Stimulated activated CD4-positive, alpha-beta T cell treated with anti-CD3 and anti-CD28 coated beads, Interleukin-2, amount 100 ng/mL, for 48 hours (primary cell): ENCODE measurements around the gene SCN7A.
"Not testable (repeated sequence)": the region's sequence is repeated elsewhere in the genome, so short reads cannot be mapped to it uniquely, and the experiment has no call there.

Source experiments
- DNase-seq, 2 donors: peaks; one replicate each; pipeline ENCODE4 v3.0.0-alpha.2; 2020

The SCN7A gene

DNA sequence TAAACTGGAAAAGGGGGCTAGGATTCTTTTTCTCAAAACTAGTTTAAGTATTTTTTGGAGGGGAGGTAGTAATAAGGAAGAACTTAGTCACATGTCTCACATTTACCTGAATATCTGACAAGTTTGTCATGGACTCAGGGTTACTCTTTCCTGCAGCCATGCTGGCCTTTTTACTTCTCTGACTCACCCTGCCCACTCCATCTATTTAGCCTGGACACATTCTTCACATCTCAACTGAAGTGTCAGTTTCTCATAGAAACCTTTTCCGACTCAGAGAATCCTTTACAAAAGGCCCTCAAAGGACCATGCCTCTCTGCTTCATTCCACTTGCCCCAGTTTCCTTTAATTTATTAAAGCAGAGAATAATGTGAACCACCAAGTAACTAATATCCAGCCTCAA lies 42.6 kb downstream of the SCN7A start:
- no peak for DNase-seq

DNA sequence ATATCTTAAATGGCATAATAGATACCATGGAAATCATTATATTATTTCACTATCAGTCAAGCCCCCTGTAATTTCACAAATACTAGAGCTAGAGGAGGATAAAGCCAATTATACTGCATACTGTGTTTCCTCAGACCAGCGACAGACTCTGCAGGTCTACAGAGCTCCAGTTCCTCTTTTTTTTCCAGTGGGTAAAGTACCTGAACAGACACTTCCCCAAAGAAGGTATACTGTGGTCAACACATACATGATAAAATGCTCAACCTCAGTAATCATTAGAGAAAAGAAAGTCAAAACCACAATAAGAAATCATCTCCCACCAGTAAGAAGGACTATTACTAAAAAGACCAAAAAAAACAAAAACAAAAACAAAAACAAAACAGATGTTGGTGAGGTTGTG lies 44.6 kb downstream of the SCN7A start:
- DNase-seq = no peak

DNA sequence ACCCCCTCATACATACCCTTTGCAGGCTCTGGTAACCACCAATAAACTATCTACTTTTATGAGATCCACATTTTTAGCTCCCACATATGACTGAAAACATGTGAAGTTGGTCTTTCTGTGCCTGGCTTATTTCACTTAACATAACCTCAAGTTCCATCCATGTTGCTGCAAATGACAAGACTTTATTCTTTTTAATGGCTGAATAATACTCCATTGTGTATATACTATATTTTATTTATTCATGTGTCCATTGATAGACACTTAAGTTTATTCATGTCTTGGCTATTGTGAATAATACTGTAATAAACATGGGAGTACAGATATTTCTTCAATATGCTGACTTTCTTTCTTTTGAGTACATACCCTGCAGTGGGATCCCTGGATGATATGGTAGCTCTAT lies 45.9 kb downstream of the SCN7A start:
- DNase-seq = no peak

DNA sequence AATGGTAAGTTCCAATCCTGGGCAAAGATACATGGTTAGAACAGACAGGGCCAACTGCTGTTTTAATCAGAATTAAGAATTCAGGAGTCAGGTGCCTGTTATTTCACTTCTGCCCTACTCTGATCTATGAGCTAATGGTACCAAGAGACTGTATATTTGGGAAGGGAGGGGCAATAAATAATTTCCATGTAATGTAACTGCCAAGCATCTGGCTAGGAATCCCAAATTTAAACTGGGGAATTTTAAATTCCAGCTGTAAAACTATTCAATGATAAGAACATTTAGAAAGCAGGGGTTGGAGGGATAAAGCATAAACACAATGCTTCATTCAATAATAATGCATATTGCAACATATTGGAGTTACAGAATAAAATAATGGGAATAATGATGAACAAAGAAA lies 49.7 kb downstream of the SCN7A start:
- no peak for DNase-seq

DNA sequence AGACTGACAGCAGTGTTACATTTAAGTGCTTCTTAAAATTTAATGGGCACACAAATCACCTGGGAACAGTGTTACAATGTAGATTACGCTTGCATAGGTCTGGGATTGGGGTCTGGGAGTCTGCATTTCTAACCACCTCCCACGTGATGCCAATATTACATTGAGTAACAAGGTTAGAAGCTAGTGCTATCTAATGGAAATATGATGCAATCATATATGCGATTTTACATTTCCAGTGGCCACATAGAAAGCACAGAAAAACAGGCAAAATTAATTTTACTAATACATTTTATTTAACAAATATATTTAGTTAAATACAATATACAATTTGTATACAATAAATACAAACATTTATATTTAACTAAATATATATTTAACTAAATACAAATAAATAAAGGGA lies 53.7 kb downstream of the SCN7A start:
- no peak for DNase-seq

DNA sequence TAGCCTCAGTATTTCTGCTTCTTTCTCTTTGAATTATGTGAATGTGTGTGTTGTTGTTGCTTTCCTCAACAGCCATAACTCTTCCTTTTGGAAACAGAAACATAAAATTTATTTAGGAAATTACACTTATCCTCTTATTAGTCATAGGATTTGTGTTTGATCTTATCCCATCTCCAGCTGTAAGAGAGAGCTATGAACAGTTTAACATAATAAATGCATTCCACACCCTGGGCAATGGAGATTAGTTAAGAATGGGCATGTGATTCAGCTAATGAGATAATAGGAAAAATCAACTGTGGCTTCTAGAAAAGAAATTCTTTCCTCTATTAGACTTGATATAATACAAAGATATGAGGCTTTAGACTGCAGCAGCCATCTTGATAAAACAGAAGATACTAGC lies 55.0 kb downstream of the SCN7A start:
- DNase-seq = no peak

DNA sequence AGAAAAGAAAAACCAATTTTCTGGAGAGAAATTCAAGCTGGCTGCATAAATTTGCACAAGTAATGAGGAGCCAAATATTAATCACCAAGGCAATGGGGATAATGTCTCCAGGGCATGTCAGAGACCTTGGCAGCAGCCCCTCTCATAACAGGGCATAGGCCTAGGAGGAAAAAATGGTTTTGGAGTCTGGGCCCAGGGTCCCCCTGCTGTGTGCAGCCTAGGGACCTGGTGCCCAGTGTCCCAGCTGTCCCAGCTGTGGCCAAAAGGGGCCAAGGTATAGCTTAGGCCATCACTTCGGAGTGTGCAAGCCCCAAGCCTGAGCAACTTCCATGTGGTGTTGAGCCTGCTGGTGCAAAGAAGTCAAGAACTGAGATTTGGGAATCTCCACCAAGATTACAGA lies 57.1 kb downstream of the SCN7A start:
- no peak for DNase-seq

DNA sequence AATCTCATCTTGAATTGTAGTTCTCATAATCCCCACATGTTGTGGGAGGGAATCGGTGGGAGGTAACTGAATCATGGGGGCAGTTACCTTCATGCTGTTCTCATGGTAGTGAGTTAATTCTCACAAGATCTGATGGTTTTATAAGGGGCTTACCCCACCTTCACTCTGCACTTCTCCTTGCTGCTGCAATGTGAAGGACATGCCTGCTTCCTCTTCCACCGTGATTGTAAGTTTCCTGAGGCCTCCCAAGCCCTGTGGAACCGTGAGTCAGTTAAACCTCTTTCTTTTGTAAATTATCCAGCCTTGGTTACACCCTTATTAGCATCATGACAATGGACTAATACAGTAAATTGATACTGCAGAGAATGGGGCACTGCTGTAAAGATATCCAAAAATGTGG lies 57.9 kb downstream of the SCN7A start:
- no peak for DNase-seq

DNA sequence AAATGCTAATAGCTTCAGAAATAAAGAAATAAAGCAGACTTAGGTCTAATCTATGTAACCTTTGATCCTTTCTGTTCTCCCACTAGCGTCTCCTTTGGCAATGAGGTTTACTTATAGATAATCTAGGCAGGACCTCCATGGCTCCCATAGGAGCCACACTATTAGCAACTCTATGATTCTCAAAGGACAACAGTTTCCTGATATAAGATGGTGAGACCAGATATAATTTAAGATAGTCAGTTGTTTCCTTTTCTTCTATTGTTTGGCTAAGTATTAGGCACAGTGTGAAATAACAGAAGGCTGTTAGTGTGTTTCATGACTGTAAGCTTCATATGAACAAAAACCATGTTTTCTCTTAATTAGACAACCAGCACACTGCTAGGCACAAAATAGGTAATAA lies 59.6 kb downstream of the SCN7A start:
- no peak for DNase-seq

DNA sequence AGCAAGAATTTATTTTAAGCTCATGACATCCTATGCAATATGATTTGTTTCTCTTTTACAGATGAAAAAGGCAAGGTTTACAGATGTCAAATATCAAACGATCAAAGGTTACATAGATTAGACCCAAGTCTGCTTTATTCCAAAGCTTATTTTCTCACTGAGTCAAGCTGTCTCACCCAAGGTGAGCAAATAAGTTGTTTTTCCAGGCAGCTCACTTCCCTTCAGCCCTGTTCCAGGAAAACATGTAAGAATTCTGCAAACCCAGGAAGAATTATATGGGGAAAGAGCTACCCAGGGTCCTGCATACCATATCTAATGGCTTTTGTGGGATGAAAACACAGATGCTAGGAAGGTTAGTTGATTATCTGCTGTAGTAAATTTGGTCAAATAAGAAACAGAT lies 60.6 kb downstream of the SCN7A start:
- DNase-seq = no peak

DNA sequence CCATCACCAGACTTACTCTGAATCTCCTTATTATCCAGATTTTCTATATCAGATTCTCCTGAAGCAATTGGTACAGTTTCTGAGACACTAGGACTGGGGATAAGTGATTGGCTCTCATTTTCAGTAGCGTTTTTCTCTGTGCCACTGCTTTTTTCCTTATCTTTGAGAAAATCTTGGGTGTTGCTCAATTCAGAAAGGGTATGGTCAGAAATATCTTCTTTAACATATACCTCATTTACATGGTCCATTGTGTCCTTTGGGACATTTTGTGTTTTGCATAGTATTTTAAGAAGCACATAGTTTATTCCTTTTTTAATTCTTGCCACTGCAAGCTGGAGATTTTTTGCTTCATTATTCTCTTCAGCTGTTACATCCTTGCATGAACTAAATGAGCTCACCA lies 61.7 kb downstream of the SCN7A start:
- DNase-seq = no peak

DNA sequence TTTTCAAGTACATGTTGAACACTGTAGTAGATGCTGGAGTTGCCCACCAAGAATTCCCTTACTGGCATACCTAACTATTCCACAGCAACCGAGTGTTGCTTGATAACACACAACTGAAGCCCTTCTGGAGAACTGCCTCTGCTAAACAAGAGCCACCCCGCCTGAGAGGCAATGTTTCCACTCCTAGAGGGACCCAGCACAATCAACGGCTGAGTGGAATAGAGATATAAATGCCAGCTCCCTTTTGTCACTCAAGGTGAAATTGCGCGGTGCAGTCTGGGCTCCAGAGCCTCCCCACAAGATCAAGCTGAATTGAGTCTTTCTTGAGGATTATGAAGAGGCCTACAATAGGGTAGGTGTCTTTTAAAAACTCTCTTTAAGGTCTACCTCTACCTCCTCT lies 69.2 kb downstream of the SCN7A start:
- DNase-seq = no peak

DNA sequence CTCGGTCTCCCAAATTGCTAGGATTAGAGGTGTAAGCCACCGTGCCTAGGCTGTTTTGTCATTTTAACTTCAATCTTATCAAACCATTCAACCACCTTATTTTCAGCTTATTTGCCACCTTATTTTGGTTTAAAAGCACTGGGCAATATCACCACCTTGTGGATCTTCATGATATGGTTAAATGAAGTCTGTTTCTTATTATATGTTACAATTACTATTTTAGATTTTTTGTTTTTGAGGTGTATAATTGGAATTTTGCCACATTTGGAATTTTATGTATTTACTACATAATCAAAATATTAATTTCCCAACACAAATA lies 74.5 kb downstream of the SCN7A start:
- no peak for DNase-seq

DNA sequence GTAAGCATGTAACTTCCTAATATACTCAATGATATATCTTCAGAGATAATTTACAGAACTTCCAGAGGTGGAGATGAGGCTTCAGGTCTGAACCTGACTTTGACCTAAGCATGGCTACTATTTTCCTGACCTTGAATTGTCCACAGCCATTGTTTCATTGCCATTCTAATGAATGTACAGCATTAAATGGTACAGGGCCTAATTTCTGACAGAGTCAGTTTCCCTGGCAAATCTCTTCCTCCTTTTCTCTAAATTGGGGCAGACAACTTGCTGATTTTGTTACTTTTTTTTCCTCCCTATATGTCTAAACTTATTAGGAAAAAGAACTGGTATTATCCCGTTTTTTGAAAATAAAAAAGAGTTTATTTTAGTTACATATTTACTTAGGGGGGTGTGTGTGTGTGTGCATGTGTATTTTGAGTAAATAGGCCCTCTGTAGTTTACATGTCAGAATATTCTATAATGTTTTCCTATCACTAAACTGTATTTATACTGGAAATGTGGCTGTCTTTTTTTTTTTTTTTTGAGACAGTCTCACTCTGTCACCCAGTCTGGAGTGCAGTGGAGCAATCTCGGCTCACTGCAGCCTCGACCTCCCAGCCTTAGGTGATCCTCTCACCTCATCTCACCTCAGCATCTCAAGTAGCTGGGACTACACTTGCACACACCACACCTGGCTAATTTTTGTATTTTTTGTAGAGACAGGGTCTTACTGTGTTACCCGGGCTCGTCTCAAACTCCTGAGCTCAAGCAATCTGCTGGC lies 75.0 kb downstream of the SCN7A start:
- no peak for DNase-seq

DNA sequence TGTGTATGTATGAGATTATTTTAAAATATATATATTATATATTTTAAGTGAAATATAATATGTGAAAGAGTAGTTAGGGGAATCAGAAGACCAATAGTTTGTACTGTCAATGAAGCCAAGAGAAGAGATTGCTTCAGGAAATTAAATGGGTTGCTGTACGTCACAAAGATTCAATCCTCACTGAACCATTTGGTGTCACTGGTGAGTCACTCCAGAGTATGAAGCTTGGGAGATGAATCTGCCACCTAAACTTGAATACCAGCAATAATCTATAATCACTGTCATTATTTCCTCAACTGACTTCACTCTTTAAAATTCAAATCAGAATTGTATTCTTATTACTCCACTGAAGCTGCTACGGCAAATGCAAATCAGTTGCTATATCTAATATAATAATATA lies 76.4 kb downstream of the SCN7A start:
- DNase-seq = no peak

DNA sequence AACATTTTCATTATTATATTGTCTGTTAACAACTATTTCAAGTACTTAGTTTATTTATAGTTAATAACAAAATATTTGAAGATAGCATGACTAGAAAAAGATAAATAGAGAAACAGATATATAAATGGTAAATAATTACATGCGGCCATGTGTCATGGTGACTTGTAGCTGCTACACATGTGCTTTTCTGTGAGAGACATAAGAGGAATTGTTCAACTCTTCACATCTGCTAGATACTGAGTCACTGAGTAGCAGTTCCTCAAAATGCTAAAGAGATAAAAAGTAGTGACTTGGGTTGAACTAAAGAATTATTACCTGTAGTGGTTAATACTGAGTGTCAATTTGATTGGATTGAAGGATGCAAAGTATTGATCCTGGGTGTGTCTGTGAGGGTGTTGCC lies 80.8 kb downstream of the SCN7A start:
- DNase-seq = no peak

DNA sequence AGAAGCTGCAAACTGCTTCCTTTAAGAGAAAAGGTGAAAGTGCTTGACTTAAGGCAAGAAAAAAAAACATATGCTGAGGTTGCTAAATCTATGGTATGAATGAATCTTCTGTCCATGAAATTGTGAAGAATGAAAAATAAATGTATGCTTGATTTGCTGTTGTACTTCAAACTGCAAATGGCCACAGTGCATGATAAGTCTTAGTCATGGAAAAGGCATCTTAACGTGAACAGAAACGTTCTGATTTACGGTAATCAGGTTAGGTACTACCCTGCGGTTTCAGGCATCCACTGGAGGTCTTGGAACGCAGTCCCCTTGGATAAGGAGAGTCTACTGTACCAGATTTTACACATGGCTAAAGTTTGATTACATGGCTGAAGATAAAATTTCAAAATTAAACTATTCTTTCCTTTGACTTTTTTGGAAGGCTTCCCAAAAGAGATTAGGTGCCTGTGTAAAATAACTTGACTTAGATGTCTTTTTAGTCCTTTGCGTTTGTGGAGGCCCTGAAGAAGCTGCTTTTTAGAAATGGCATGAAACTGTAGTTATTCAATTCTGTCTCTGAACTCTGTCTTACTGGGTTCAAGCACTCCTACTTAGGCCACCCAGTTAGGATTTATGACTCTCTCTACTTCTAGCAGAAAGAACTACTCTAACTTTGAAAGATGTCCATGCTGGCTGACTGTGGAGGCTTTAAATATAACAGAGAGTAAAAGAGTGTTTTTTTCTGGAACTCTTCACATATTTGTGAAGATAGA lies 82.4 kb downstream of the SCN7A start:
- DNase-seq = no peak

DNA sequence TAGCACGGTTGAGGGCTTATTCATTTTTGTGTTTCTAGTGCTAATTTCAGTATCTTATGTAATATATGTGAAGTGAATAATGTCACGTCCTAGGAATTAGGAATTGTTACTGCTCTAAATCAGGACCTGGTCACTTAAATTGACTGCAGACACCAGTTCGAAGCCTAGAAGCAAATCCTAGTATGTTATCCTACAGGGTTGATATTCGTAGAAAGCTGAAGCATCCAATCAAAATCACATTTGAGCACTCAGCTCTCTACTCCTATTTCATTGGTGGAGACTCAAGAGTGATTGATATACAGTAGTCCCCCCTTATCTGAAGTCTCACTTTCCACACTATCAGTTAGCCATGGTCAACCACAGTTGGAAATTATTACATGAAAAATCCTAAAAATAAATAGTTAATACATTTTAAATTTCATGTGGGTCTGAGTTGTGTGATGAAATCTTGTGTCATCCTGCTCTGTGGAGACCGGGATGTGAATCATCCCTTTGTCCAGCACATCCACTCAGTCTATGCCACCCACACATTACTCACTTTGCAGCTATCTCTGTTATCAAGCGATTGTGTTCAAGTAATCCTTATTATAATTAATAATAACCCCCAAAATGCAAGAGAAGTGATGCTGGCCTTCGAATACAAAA lies 83.1 kb downstream of the SCN7A start:
- DNase-seq = no peak

DNA sequence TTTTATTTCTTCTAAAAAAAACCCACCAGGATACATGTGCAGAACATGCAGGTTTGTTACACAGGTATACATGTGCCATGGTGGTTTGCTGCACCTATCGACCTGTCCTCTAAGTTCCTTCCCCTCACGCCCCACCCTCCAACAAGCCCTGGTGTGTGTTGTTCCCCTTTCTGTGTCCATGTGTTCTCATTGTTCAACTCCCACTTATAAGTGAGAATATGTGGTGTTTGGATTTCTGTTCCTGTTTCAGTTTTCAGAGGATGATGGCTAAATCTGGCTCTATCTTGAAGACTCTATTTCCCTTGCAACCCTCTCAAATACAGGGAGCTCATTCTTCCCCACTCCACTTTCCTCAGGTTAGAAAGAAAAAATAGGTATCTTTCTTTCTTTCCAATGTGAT lies 86.3 kb downstream of the SCN7A start:
- DNase-seq = not testable (repeated sequence)

DNA sequence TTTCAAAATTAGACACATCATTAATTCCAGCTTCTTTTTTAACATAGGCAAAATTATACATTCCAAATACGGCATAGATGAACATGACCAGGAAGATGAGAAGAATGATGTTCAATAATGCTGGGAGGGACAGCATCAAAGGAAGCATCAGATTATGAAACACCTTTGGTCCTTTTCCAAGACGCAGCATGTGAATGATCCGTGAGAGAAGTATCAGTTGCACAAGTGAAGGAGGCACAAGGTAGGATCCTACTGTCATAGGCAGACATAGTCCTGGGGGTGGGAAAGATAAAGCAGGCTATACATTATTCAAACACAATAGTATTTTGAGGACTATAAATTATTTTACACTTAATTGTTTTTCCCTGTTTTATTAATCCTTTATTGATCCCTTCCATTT lies 87.7 kb downstream of the SCN7A start:
- no peak for DNase-seq

DNA sequence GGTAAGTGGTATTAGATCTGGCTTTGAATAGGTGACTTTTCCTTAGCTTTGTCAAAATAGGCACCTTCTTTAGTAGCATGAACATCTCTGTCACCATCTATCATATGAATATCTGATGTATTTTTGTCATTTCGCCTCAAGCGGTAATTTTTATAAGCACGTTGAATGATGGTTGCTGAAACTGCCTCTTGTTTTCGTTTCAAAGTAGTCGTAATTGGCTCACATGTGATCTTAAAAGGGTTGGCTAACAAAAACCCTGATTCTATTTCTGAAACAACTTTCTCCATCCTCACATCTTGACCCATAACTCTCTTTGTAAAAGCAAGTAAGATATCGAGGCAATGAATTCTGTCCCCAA lies 88.5 kb downstream of the SCN7A start:
- DNase-seq = no peak

DNA sequence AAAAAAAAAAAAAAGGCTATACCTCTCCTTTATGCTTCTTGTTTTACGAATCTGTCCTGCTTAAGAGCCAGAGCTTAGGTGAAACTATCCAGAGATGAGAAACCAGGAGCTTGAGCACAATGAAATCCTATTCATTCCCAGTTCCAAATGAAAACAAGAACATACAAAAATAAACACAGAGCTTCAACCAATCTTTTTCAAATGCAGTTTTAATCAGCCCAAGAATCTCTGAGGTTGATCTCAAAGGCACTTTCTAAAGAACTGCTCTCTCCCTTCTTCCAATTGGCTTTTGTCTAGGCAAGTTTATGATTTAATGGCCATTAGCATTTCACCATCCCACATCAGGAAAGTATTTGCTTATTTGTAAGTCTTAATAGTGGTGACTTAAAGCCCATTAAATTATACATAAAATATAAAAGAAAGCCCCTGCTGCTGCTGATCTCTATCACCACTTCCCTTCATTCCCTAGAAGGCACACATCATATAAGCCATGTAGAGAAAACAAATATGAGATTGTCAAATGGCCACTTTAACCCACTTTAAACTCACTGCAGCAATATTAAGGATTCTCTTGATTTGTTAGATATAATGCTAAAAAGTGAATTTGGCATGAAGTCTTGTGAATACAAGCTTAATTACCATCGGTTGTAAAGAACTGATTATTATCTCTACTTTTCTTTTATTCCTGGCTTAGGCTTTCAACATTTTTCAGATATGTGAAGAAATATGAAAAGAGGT lies 89.0 kb downstream of the SCN7A start:
- DNase-seq = no peak

DNA sequence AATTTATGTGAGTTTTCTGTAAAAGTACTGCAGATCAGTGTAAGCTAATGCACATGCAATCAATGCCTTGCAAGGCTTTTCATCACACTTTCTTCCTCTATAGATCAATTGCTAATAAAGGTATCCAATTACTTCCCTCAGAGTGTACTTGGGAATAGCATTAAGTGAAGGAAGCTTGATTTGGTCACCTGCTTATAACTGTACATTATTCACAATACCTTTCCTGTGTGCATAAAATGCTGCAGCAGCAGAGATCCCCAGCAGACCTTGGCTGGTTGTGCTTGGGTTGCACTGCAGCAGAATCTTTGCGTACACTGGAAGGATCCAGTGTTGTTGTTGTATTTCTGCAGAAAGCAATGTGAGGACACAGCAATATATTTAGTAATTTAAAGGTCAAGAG lies 99.8 kb downstream of the SCN7A start:
- no peak for DNase-seq

DNA sequence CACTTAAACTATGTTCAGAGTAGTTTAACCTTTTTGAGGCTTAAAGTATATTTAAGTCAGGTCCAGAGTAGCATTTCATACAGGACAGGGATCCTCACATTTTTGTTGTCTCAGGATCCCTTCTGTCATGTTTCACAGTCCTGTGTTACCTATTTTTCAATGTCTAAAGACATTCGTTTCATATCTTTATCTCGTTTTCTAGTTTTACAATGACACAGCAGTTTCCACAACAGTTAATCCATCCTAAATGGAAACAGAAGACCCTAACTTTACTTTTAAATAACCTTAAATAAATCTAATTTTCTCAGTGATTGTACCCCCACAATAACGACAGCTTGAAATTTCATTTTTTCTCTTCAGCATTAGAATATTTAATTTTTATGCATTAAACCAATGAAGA lies 101.0 kb downstream of the SCN7A start:
- DNase-seq = no peak
